Mesodermal cell (in vitro differentiated cells): ENCODE results near the gene FGR.
A peak's percentile ranks its signal among the peaks of the same experiment; 100 is the strongest.

Experiments used
- H3K27ac ChIP-seq: 2 replicates; pipeline ENCODE4 v1.7.0; 2013; ENCODE audit warnings: mild to moderate bottlenecking, low read depth, low read length, moderate library complexity; ENCODE audit not compliant: severe bottlenecking
- H3K36me3 ChIP-seq: 2 replicates; pipeline ENCODE4 v1.7.1; 2013; ENCODE audit warnings: mild to moderate bottlenecking, low read length, moderate library complexity; ENCODE audit not compliant: control insufficient read depth, insufficient read depth
- H3K4me1 ChIP-seq: one replicate; pipeline ENCODE4 v1.7.1; 2013; ENCODE audit warnings: mild to moderate bottlenecking, low read length; ENCODE audit not compliant: insufficient read depth, control insufficient read depth, poor library complexity, severe bottlenecking
- H3K4me3 ChIP-seq: 2 replicates; pipeline ENCODE4 v1.7.0; 2013; ENCODE audit warnings: low read length, control low read depth, mild to moderate bottlenecking; ENCODE audit not compliant: insufficient read depth, poor library complexity, severe bottlenecking; ENCODE audit errors: extremely low read depth
- H3K9me3 ChIP-seq: 2 replicates; pipeline ENCODE4 v1.7.1; 2013; ENCODE audit warnings: mild to moderate bottlenecking, low read length, moderate library complexity; ENCODE audit not compliant: control insufficient read depth
- WGBS, 2 experiments: methylation state at CpG; one replicate each; pipeline ENCODE4 v1.1.5; 2013; ENCODE audit warnings: missing lambda C conversion rate in 2 of 2; ENCODE audit not compliant: insufficient coverage in 2 of 2; 5-methylcytosine and 5-hydroxymethylcytosine counted together

The FGR gene

GRCh38 chr1:27659497-27660299, 24.7 kb upstream of the FGR start:
- Histone ChIP-seq H3K27ac (peak overlapping the region; percentile 73), H3K9me3 (no peaks in the 10 kb centered on the region), H3K4me3 (peak overlapping the region; percentile 40), H3K4me1 (peaks cover 24% of the 10 kb centered on the region), H3K36me3 (no peaks in the 10 kb centered on the region)
- 7 to 8% methylated on average over 48 to 54 of the region's 78 CpGs for WGBS, 2 experiments

GRCh38 chr1:27658951-27659496, 24.0 kb upstream of the FGR start:
- Histone ChIP-seq H3K36me3 (no peaks in the 10 kb centered on the region), H3K4me1 (peaks cover 25% of the 10 kb centered on the region), H3K4me3 (peak overlapping the region; percentile 40), H3K9me3 (no peaks in the 10 kb centered on the region), H3K27ac (peak overlapping the region; percentile 73)
- WGBS, 2 experiments, result 52% methylated on average over 7 of the region's 7 CpGs

GRCh38 chr1:27656157-27656893, 21.3 kb upstream of the FGR start:
- H3K27ac ChIP-seq, result peak overlapping the region; percentile 41

GRCh38 chr1:27655151-27655937, 20.4 kb upstream of the FGR start:
- Histone ChIP-seq H3K4me3 (no peak overlapping the region), H3K27ac (peak overlapping the region; percentile 66), H3K9me3 (no peaks in the 10 kb centered on the region), H3K36me3 (no peaks in the 10 kb centered on the region), H3K4me1 (peaks cover 22% of the 10 kb centered on the region)
- 48 to 54% methylated on average over 7 to 10 of the region's 11 CpGs for WGBS, 2 experiments

More at GRCh38 chr1:27656157-27656893, 21.3 kb upstream of the FGR start:
- Histone ChIP-seq H3K9me3 (no peaks in the 10 kb centered on the region), H3K36me3 (no peaks in the 10 kb centered on the region), H3K4me1 (peaks cover 15% of the 10 kb centered on the region), H3K4me3 (no peak overlapping the region)
- WGBS, 2 experiments, result 73 to 82% methylated on average over 6 of the region's 7 CpGs

- H3K27ac ChIP-seq, result no peak overlapping the region
- no peaks in the 10 kb centered on the region for H3K9me3 ChIP-seq
- H3K4me3 ChIP-seq, result no peak overlapping the region
- H3K4me1 ChIP-seq, result peaks cover 27% of the 10 kb centered on the region
- H3K36me3 ChIP-seq, result no peaks in the 10 kb centered on the region
- WGBS, 2 experiments, result 90 to 100% methylated on average over 2 of the region's 5 CpGs
Observed at GRCh38 chr1:27652111-27652864, 17.3 kb upstream of the FGR start.

GRCh38 chr1:27650539-27651175, 15.7 kb upstream of the FGR start:
- H3K4me1 ChIP-seq, result peaks cover 21% of the 10 kb centered on the region
- H3K9me3 ChIP-seq, result no peaks in the 10 kb centered on the region
- H3K4me3 ChIP-seq, result no peak overlapping the region
- 36 to 43% methylated on average over 4 to 6 of the region's 7 CpGs for WGBS, 2 experiments
- no peaks in the 10 kb centered on the region for H3K36me3 ChIP-seq
- H3K27ac ChIP-seq, result peak overlapping the region; percentile 95

- peaks cover 18% of the 10 kb centered on the region for H3K4me1 ChIP-seq
- H3K9me3 ChIP-seq, result no peaks in the 10 kb centered on the region
- H3K4me3 ChIP-seq, result no peak overlapping the region
- WGBS, 2 experiments, result no CpG with 5 or more reads among the region's 1 CpG
- no peaks in the 10 kb centered on the region for H3K36me3 ChIP-seq
- peak overlapping the region; percentile 95 for H3K27ac ChIP-seq
Observed at GRCh38 chr1:27650171-27650538, 15.2 kb upstream of the FGR start.

- Histone ChIP-seq H3K4me1 (peaks cover 12% of the 10 kb centered on the region), H3K27ac (no peak overlapping the region), H3K36me3 (no peaks in the 10 kb centered on the region), H3K4me3 (no peak overlapping the region), H3K9me3 (no peaks in the 10 kb centered on the region)
- WGBS, 2 experiments, result 95 to 96% methylated on average over 7 to 9 of the region's 11 CpGs
Observed at GRCh38 chr1:27649306-27649635, 14.3 kb upstream of the FGR start.

GRCh38 chr1:27648602-27649305, 13.8 kb upstream of the FGR start:
- H3K36me3 ChIP-seq, result no peaks in the 10 kb centered on the region
- H3K4me1 ChIP-seq, result peaks cover 12% of the 10 kb centered on the region
- no peak overlapping the region for H3K4me3 ChIP-seq
- H3K9me3 ChIP-seq, result no peaks in the 10 kb centered on the region
- WGBS, 2 experiments, result 88 to 95% methylated on average over 4 to 5 of the region's 6 CpGs
- no peak overlapping the region for H3K27ac ChIP-seq
